ENCODE results near the gene CORO2B. TPM values are rescaled to one million over a fixed set of nuclear protein-coding genes. Genes with fewer than 3 reads are reported as not detected.
A peak's percentile ranks its signal among the peaks of the same experiment; 100 is the strongest.

CORO2B gene
- total and polyA plus RNA-seq, 5 donors from 2014 or later, result not detected

DNA sequence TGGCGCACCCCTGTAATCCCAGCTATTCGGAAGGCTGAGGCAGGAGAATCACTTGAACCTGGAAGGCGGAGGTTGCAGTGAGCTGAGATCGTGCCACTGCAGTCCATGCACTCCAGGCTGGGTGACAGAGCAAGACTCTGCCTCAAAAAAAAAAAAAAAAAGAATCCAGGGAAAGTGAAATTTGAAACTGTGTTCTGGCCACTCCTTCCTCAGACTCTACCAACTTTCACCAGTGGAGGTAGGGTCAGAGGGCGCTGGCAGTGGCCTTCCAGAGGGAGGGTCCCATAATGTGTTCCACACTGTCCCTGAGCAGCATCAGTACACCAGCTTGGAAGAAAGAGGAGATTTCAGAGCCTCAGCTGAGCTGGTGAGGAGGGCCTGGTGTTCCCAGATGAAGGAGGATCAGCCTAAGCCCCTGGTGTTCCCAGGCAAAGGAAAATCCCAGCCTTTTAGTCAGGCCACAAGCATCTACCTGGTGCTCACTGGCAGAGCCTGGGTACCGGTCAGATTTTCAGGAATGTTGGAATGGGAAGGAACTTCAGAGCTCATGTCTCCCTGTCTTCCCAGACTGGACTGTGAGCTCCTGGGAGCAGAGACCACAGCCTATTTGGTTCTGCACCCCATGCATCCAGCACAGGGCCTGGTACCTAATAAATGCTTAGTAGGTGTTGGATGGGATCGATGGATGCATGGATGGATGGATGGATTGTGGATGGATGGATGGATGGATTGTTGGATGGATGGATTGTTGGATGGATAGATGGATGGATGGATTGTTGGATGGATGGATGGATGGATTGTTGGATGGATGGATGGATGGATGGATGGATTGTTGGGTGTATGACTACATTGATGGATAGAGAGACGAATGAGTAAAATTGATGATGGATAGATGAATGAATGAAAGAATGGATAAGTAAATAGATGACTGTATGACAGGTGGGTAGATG is 117.9 kb downstream of the CORO2B start:
- Histone ChIP-seq H3K36me3 (ENCODE audit: control insufficient read depth, insufficient read depth, low read length) (no peaks in the 10 kb centered on the region), H3K27me3 (ENCODE audit: control insufficient read depth, insufficient read depth, low read length) (no peaks in the 10 kb centered on the region), H3K4me3 (ENCODE audit: low read depth, low read length) (no peak overlapping the region), H3K9me3 (ENCODE audit: control insufficient read depth in 2 of 2, low read length in 2 of 2) (no peaks in the 10 kb centered on the region), H3K27ac (ENCODE audit: insufficient read depth, low read length, poor library complexity, severe bottlenecking) (no peak overlapping the region), H3K4me1 (ENCODE audit: control insufficient read depth, insufficient read depth, low read length, poor library complexity, severe bottlenecking) (no peaks in the 10 kb centered on the region)
- Mint-ChIP-seq H3K27me3 (peaks cover 4% of the 10 kb centered on the region), H3K4me3 (no peak overlapping the region), H3K36me3 (no peaks in the 10 kb centered on the region), H3K27ac (no peak overlapping the region), H3K4me1 (peaks cover 0 to 9% (median 5%) of the 10 kb centered on the region in 4 donors), H3K9me3 (no peaks in the 10 kb centered on the region)
- no peak for DNase-seq
- no peak for ATAC-seq (ENCODE audit: low read depth in 2 of 2)

DNA sequence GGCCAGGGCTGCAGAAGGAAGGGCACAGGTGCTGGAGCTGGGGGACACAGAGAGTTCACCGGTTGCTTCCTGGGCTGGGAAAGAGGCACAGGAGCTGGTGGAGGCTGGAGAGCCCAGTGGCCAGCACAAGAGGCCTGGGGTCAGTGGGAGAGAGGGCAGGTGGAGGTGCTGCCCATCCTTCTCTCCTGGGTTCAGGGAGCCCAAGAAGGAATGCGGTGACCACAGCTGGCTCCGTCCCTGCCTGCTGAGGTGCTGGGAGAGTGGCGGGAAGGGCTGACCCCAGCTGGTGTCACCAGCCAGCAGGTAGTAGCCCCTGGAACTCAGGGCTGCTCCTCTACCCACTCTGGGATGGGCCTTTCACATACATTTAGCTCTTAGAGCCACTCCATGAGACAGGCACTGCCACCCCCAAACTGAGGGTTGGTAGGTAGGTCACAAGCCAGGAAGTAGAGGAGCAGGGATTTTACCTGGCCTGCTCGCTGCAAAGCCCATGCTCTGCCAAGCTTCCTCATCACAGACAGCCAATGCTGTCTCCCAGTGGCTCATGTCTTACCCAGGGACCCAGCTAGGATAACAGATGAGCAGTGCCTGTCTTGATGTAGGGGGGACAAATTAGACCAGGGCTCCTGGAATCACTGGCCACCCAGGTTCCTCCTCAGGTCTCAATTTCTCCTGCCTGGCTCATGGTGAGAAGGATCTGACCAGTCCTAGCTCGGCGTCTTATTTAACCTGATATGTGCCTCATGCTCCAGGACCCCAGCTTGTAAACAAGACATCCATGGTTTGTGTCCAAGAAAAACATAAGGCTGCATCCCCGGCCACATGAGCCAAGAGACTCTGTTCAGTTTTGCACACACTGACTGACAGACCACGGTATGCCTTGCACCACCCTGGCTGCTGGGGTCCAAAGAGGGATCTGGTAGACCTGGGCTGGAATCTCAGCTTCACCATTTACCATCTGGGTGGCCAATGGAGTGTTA is 119.2 kb downstream of the CORO2B start:
- ATAC-seq (ENCODE audit: low read depth in 2 of 2) (no peak), DNase-seq (no peak)
- H3K4me1 Mint-ChIP-seq, result peaks cover 0 to 6% (median 3%) of the 10 kb centered on the region in 4 donors
- peaks cover 4% of the 10 kb centered on the region for H3K27me3 Mint-ChIP-seq
- Histone ChIP-seq H3K9me3 (ENCODE audit: control insufficient read depth in 2 of 2, low read length in 2 of 2) (no peaks in the 10 kb centered on the region), H3K27me3 (ENCODE audit: control insufficient read depth, insufficient read depth, low read length) (no peaks in the 10 kb centered on the region), H3K36me3 (ENCODE audit: control insufficient read depth, insufficient read depth, low read length) (no peaks in the 10 kb centered on the region), H3K4me1 (ENCODE audit: control insufficient read depth, insufficient read depth, low read length, poor library complexity, severe bottlenecking) (no peaks in the 10 kb centered on the region), H3K27ac (ENCODE audit: insufficient read depth, low read length, poor library complexity, severe bottlenecking) (no peak overlapping the region), H3K4me3 (ENCODE audit: low read depth, low read length) (no peak overlapping the region)
- no peaks in the 10 kb centered on the region for H3K9me3 Mint-ChIP-seq
- no peak overlapping the region for H3K4me3 Mint-ChIP-seq
- no peak overlapping the region for H3K27ac Mint-ChIP-seq
- H3K36me3 Mint-ChIP-seq, result no peaks in the 10 kb centered on the region

DNA sequence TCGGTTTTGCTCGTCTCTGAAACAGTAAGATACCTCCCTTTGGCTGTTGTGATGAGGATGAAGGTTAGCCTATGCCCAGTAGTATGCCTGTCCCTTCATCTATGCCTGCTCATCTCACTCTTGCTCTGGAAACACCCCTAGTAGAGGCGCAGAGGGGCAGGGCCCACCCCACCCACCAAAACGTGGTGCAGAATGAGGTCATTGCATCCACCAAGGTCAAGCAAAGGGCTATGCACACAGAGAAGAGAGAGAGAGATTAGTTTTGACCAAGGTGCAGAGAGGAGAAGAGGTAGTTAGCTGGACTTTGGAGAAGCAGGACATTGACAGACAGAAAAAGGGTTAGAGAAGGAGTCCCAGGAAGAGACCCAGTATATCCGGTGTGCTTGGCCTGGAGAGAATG is 119.9 kb downstream of the CORO2B start:
- Mint-ChIP-seq H3K4me1 (no peaks in the 10 kb centered on the region), H3K36me3 (no peaks in the 10 kb centered on the region), H3K27ac (no peak overlapping the region), H3K27me3 (peaks cover 4% of the 10 kb centered on the region), H3K9me3 (no peaks in the 10 kb centered on the region), H3K4me3 (no peak overlapping the region)
- Histone ChIP-seq H3K4me3 (ENCODE audit: low read depth, low read length) (no peak overlapping the region), H3K27ac (ENCODE audit: insufficient read depth, low read length, poor library complexity, severe bottlenecking) (no peak overlapping the region), H3K36me3 (ENCODE audit: control insufficient read depth, insufficient read depth, low read length) (no peaks in the 10 kb centered on the region), H3K27me3 (ENCODE audit: control insufficient read depth, insufficient read depth, low read length) (no peaks in the 10 kb centered on the region), H3K9me3 (ENCODE audit: control insufficient read depth in 2 of 2, low read length in 2 of 2) (no peaks in the 10 kb centered on the region), H3K4me1 (ENCODE audit: control insufficient read depth, insufficient read depth, low read length, poor library complexity, severe bottlenecking) (no peaks in the 10 kb centered on the region)
- DNase-seq (no peak), ATAC-seq (ENCODE audit: low read depth in 2 of 2) (no peak)

DNA sequence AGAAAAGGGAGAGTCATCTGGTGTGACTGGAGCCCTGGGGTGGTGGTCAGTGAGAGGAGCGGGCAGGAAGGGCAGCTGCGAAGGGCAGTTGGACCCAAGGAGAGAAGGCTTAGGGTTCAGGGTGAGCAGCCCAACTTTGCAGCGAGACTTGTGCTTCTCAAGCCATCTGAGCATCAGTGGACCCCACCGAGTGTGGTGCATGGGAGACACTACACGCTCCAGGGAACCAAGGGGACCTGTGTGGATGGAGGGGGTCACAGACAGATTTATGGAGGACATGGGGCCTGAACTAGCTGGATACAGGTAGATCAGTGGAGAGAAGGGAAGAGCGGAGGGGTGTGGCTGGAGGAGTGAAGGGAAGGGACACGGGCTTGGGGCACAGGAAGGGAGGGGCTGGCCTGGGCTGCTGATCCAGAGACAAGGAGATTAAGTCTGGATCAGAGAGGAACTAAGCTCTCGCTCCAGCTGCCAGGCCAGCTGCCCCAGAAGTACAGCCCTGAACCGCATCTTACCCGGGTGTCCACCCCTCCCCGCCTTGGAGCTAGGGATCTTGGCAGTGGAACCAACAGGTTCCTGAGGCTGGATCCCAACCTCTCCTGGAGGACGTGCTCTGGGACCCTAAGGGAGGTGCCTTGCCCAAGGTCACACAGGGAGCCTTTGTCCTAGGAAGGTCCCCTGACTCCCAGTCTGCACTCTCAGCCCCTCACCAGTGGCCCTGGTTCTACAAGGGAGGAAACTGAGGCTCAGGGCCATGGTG is 120.5 kb downstream of the CORO2B start:
- no peak for ATAC-seq (ENCODE audit: low read depth in 2 of 2)
- Histone ChIP-seq H3K9me3 (ENCODE audit: control insufficient read depth in 2 of 2, low read length in 2 of 2) (no peaks in the 10 kb centered on the region), H3K36me3 (ENCODE audit: control insufficient read depth, insufficient read depth, low read length) (no peaks in the 10 kb centered on the region), H3K27ac (ENCODE audit: insufficient read depth, low read length, poor library complexity, severe bottlenecking) (no peak overlapping the region), H3K4me1 (ENCODE audit: control insufficient read depth, insufficient read depth, low read length, poor library complexity, severe bottlenecking) (no peaks in the 10 kb centered on the region), H3K4me3 (ENCODE audit: low read depth, low read length) (no peak overlapping the region), H3K27me3 (ENCODE audit: control insufficient read depth, insufficient read depth, low read length) (no peaks in the 10 kb centered on the region)
- no peaks in the 10 kb centered on the region for H3K4me1 Mint-ChIP-seq
- no peaks in the 10 kb centered on the region for H3K36me3 Mint-ChIP-seq
- peaks cover 4% of the 10 kb centered on the region for H3K27me3 Mint-ChIP-seq
- H3K4me3 Mint-ChIP-seq, result no peak overlapping the region
- no peak for DNase-seq
- H3K9me3 Mint-ChIP-seq, result no peaks in the 10 kb centered on the region
- no peak overlapping the region for H3K27ac Mint-ChIP-seq

DNA sequence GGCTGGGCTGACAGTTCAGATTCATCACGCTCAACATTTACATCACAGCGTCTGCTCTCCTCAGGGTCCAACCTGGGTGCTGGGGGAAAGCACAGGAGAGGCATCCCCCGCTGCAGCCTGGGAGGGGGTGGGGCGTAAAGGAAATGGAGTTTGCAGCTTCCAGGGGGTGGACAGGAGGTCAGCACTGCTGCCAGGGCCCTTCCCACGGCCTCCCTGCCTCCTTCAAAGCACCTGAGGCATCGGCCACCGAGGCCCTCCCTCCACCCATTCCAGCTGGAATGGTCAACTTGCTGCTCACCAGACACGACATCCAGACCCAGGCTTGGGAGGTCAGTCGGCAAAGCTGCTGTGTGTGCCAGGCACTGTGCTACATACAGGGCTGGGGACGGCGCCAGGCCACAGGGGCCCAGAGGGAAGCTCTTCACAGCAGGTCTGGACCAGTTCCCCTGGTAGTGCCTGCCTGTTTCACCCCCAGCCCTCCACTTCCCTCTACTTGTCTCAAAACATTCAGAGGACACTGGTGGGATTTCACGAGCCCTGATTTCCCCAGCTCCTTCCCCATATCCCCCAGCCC is 121.2 kb downstream of the CORO2B start:
- Histone ChIP-seq H3K27ac (ENCODE audit: insufficient read depth, low read length, poor library complexity, severe bottlenecking) (no peak overlapping the region), H3K4me1 (ENCODE audit: control insufficient read depth, insufficient read depth, low read length, poor library complexity, severe bottlenecking) (no peaks in the 10 kb centered on the region), H3K4me3 (ENCODE audit: low read depth, low read length) (no peak overlapping the region), H3K27me3 (ENCODE audit: control insufficient read depth, insufficient read depth, low read length) (no peaks in the 10 kb centered on the region), H3K9me3 (ENCODE audit: control insufficient read depth in 2 of 2, low read length in 2 of 2) (no peaks in the 10 kb centered on the region), H3K36me3 (ENCODE audit: control insufficient read depth, insufficient read depth, low read length) (no peaks in the 10 kb centered on the region)
- Mint-ChIP-seq H3K36me3 (no peaks in the 10 kb centered on the region), H3K27ac (peak overlapping the region in 1 of 3 donors; percentile 32), H3K4me3 (no peak overlapping the region), H3K27me3 (peaks cover 4% of the 10 kb centered on the region), H3K9me3 (no peaks in the 10 kb centered on the region), H3K4me1 (no peaks in the 10 kb centered on the region)
- ATAC-seq (ENCODE audit: low read depth in 2 of 2) (no peak), DNase-seq (no peak)

DNA sequence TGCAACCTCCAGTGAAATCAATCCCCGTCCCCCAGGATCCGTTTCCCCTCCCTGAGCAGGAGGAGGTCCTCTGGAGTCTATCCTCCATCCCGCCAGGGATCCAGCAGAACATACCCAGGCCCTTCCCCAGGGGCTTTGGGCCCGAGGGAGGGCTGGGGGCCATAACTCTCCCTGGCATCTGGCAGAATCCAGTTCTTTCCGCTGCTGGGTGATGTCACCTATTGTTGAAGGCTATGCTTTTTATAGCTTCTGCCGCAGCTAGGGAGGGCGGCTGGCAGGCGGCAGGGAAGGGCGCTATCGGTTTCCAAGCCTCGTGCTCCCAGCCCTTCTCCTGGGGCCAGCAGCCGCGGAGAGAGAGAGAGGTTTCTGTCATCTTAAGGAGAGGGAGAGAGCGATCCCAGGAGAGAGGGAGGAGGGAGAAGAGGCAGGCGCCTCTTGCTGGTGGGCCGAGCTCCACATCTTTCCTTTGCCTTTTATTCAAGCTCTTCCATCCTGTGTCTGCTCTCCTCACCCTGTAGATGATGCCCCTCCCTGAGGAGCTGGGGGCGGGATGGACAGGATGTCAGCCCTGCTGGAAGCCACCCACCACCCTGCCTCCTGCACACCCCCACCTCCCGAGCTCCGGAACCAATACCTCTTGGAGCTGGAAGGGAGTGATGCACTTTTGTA is 121.8 kb downstream of the CORO2B start:
- no peak overlapping the region for H3K27ac Mint-ChIP-seq

DNA sequence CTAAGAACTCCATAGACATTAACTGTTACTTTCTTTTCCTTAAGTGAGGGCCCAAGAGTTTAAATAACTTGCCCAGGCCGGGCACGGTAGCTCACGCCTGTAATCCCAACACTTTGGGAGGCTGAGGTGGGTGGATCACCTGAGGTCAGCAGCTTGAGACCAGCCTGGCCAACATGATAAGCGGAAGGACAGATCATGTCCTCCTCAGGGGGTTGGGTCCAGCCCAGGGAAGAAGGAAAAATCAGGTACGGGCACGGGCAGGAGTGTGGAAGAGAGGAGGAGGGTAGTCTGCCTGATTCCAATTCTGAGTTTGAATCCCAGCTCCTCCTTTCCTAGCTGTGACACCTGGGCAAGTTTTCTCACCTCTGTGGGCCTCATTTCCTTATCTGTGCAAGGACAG is 123.1 kb downstream of the CORO2B start:
- Mint-ChIP-seq H3K36me3 (no peaks in the 10 kb centered on the region), H3K27me3 (peaks cover 4% of the 10 kb centered on the region), H3K9me3 (no peaks in the 10 kb centered on the region), H3K4me1 (no peaks in the 10 kb centered on the region), H3K27ac (no peak overlapping the region), H3K4me3 (no peak overlapping the region)
- Histone ChIP-seq H3K9me3 (ENCODE audit: control insufficient read depth in 2 of 2, low read length in 2 of 2) (no peaks in the 10 kb centered on the region), H3K27me3 (ENCODE audit: control insufficient read depth, insufficient read depth, low read length) (no peaks in the 10 kb centered on the region), H3K4me1 (ENCODE audit: control insufficient read depth, insufficient read depth, low read length, poor library complexity, severe bottlenecking) (no peaks in the 10 kb centered on the region), H3K4me3 (ENCODE audit: low read depth, low read length) (no peak overlapping the region), H3K36me3 (ENCODE audit: control insufficient read depth, insufficient read depth, low read length) (no peaks in the 10 kb centered on the region), H3K27ac (ENCODE audit: insufficient read depth, low read length, poor library complexity, severe bottlenecking) (no peak overlapping the region)
- DNase-seq (no peak), ATAC-seq (ENCODE audit: low read depth in 2 of 2) (no peak)

More for the DNA sequence above, 121.8 kb downstream of the CORO2B start:
- H3K9me3 Mint-ChIP-seq, result no peaks in the 10 kb centered on the region
- Histone ChIP-seq H3K27me3 (ENCODE audit: control insufficient read depth, insufficient read depth, low read length) (no peaks in the 10 kb centered on the region), H3K9me3 (ENCODE audit: control insufficient read depth in 2 of 2, low read length in 2 of 2) (no peaks in the 10 kb centered on the region), H3K36me3 (ENCODE audit: control insufficient read depth, insufficient read depth, low read length) (no peaks in the 10 kb centered on the region), H3K4me3 (ENCODE audit: low read depth, low read length) (no peak overlapping the region), H3K27ac (ENCODE audit: insufficient read depth, low read length, poor library complexity, severe bottlenecking) (no peak overlapping the region), H3K4me1 (ENCODE audit: control insufficient read depth, insufficient read depth, low read length, poor library complexity, severe bottlenecking) (no peaks in the 10 kb centered on the region)
- no peaks in the 10 kb centered on the region for H3K36me3 Mint-ChIP-seq
- H3K4me1 Mint-ChIP-seq, result no peaks in the 10 kb centered on the region
- ATAC-seq (ENCODE audit: low read depth in 2 of 2) (no peak), DNase-seq (no peak)
- H3K27me3 Mint-ChIP-seq, result peaks cover 4% of the 10 kb centered on the region
- H3K4me3 Mint-ChIP-seq, result no peak overlapping the region
